ENCODE measurements around the gene CACNA2D4. TPM values are rescaled to one million over a fixed set of nuclear protein-coding genes. Genes with fewer than 3 reads are reported as not detected.

The CACNA2D4 gene
- total RNA-seq, 1 experiment from 2014 or later: not detected

DNA sequence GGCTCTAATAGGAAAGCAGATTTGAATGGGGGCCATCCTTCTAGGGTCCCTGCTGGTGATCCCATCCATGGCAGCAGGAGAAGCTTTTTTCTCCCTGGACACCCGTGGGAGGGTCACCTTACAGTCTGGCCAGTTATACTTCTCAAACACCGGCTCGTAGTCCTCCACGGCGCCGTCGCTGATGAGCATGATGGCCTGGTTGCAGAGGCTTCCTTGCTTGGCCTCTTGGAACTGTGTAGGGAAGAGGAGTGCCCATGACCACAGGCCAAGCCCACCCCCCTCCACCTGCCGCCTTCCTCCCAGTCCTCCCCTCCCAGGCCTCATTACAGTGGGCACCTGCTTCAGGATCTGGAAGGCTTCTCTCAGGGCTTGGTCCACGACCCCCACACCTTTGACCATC lies 33.8 kb downstream of the CACNA2D4 start:
- Histone ChIP-seq H3K79me2 (ENCODE audit: low read length) (no peaks in the 10 kb centered on the region), H2AFZ (ENCODE audit: low read length) (no peak overlapping the region), H3K4me1 (ENCODE audit: insufficient read depth, low read length) (no peaks in the 10 kb centered on the region), H3K9ac (ENCODE audit: low read length) (no peak overlapping the region), H3K9me3 (ENCODE audit: low read length) (no peaks in the 10 kb centered on the region), H3K27ac (ENCODE audit: low read length) (no peak overlapping the region), H3K36me3 (ENCODE audit: low read depth, low read length) (no peaks in the 10 kb centered on the region), H3K27me3 (ENCODE audit: low read length) (peaks cover 48% of the 10 kb centered on the region), H3F3A (ENCODE audit: low read length, unreplicated experiment) (no peaks in the 10 kb centered on the region), H3K4me3 (ENCODE audit: low read length) (no peak overlapping the region), H3K4me2 (ENCODE audit: low read length) (no peak overlapping the region), H3K9me2 (replicated peaks; ENCODE audit: low read length) (no peaks in the 10 kb centered on the region), H4K20me1 (ENCODE audit: low read length) (no peaks in the 10 kb centered on the region)
- DNase-seq: no peak
- no TSS peak for BruUV-seq (replicated peaks)
- POLR2A ChIA-PET (ENCODE audit: unreplicated experiment): no interaction called here
- no peak for ATAC-seq
- CTCF ChIA-PET: no interaction called here
- TF ChIP-seq EZH2phosphoT487 (IDR thresholded peaks at IDR 0.05; ENCODE audit: borderline replicate concordance, low read length): no peak
- no peak for TF ChIP-seq EZH2 (IDR thresholded peaks at IDR 0.05; ENCODE audit: low read length, unreplicated experiment)
- intact Hi-C loops (cut with micrococcal nuclease): no loop called here

DNA sequence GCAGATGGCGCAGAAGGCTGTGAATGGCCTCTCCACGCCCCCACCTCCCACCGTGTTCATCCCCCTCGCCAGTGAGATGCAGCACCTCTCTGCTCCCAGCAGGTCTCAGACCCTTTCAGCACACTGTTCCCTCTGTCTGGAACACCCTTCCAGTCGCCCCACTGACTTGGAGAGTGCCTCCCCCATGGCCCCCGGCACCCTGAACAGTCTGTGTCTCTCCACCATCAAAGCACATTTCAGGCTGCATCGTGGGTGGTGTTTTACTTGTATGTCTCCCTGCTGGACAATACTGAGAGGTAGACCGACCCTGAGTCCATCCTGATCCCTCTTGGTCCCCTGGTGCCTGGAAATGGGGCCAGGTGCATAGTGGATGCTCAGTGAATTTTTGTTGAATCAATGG lies 34.9 kb downstream of the CACNA2D4 start:
- Histone ChIP-seq H3K4me3 (ENCODE audit: low read length) (no peak overlapping the region), H3K4me1 (ENCODE audit: insufficient read depth, low read length) (no peaks in the 10 kb centered on the region), H2AFZ (ENCODE audit: low read length) (no peak overlapping the region), H3K9ac (ENCODE audit: low read length) (no peak overlapping the region), H3K79me2 (ENCODE audit: low read length) (no peaks in the 10 kb centered on the region), H3K27ac (ENCODE audit: low read length) (no peak overlapping the region), H3K36me3 (ENCODE audit: low read depth, low read length) (no peaks in the 10 kb centered on the region), H3K4me2 (ENCODE audit: low read length) (no peak overlapping the region), H3K27me3 (ENCODE audit: low read length) (peaks cover 41% of the 10 kb centered on the region), H3F3A (ENCODE audit: low read length, unreplicated experiment) (no peaks in the 10 kb centered on the region), H3K9me2 (replicated peaks; ENCODE audit: low read length) (no peaks in the 10 kb centered on the region), H3K9me3 (ENCODE audit: low read length) (no peaks in the 10 kb centered on the region), H4K20me1 (ENCODE audit: low read length) (no peaks in the 10 kb centered on the region)
- CTCF ChIA-PET: no interaction called here
- TF ChIP-seq EZH2 (IDR thresholded peaks at IDR 0.05; ENCODE audit: low read length, unreplicated experiment) (no peak), EZH2phosphoT487 (IDR thresholded peaks at IDR 0.05; ENCODE audit: borderline replicate concordance, low read length) (no peak)
- TF ChIP-seq, protein P1, sequence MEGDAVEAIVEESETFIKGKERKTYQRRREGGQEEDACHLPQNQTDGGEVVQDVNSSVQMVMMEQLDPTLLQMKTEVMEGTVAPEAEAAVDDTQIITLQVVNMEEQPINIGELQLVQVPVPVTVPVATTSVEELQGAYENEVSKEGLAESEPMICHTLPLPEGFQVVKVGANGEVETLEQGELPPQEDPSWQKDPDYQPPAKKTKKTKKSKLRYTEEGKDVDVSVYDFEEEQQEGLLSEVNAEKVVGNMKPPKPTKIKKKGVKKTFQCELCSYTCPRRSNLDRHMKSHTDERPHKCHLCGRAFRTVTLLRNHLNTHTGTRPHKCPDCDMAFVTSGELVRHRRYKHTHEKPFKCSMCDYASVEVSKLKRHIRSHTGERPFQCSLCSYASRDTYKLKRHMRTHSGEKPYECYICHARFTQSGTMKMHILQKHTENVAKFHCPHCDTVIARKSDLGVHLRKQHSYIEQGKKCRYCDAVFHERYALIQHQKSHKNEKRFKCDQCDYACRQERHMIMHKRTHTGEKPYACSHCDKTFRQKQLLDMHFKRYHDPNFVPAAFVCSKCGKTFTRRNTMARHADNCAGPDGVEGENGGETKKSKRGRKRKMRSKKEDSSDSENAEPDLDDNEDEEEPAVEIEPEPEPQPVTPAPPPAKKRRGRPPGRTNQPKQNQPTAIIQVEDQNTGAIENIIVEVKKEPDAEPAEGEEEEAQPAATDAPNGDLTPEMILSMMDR (conservative IDR thresholded peaks at IDR 0.05; ENCODE audit: low read depth, low read length): no peak
- BruUV-seq (replicated peaks): no TSS peak
- POLR2A ChIA-PET (ENCODE audit: unreplicated experiment): no interaction called here
- intact Hi-C loops (cut with micrococcal nuclease): no loop called here
- ATAC-seq (no peak), DNase-seq (no peak)

DNA sequence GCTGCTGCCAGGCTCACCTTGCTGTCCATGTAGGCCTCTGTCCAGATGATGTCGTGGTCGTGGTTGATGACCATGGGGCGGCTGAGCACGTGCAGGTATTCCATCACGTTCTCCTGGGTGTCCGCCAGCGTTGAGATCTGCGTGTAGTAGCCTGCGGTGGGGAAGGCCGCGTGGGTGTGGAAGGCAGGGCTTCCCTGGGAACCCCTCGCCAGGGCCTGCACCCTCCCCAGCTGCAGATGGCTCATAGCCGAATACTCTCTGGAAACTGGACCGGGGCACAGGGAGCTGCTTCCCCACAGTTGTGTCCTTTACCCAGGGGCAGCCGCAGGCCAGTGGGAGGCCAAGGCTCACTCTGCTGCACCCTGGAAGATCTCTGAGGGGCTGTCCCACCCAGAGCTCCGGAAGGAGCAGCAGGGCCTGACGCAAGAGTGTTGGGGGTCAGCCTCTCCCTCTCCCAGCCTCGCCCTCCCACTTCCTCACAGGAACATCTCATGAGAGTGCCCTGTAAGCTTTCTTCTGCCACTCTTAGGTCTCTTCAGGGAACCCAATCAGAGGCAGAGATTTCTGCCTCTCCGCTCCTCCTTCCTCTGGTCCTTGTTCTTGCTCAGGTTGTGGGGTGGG lies 35.5 kb downstream of the CACNA2D4 start:
- H3K4me3 ChIP-seq (ENCODE audit: low read length): no peak overlapping the region
- no peaks in the 10 kb centered on the region for H3K36me3 ChIP-seq (ENCODE audit: low read depth, low read length)
- H3K27ac ChIP-seq (ENCODE audit: low read length): no peak overlapping the region
- no peaks in the 10 kb centered on the region for H3K9me3 ChIP-seq (ENCODE audit: low read length)
- no peak overlapping the region for H3K4me2 ChIP-seq (ENCODE audit: low read length)
- H3K4me1 ChIP-seq (ENCODE audit: insufficient read depth, low read length): no peaks in the 10 kb centered on the region
- ChIA-PET POLR2A (ENCODE audit: unreplicated experiment) (no interaction called here), CTCF (no interaction called here)
- TF ChIP-seq EZH2 (IDR thresholded peaks at IDR 0.05; ENCODE audit: low read length, unreplicated experiment) (no peak), EZH2phosphoT487 (IDR thresholded peaks at IDR 0.05; ENCODE audit: borderline replicate concordance, low read length) (no peak)
- TF ChIP-seq, protein P1 (conservative IDR thresholded peaks at IDR 0.05; ENCODE audit: low read depth, low read length): no peak
- H3F3A ChIP-seq (ENCODE audit: low read length, unreplicated experiment): no peaks in the 10 kb centered on the region
- intact Hi-C loops (cut with micrococcal nuclease): no loop called here
- peaks cover 36% of the 10 kb centered on the region for H3K27me3 ChIP-seq (ENCODE audit: low read length)
- H4K20me1 ChIP-seq (ENCODE audit: low read length): no peaks in the 10 kb centered on the region
- no peaks in the 10 kb centered on the region for H3K9me2 ChIP-seq (replicated peaks; ENCODE audit: low read length)
- no peak overlapping the region for H2AFZ ChIP-seq (ENCODE audit: low read length)
- no peak overlapping the region for H3K9ac ChIP-seq (ENCODE audit: low read length)
- no TSS peak for BruUV-seq (replicated peaks)
- H3K79me2 ChIP-seq (ENCODE audit: low read length): no peaks in the 10 kb centered on the region
- DNase-seq: no peak
- ATAC-seq: no peak
